NCI-H748 treated with DMSO at 0.1 percent for 48 hours (cell line): Measurements from ENCODE around the gene SRGAP2C.
"Not testable (repeated sequence)": the region's sequence is repeated elsewhere in the genome, so short reads cannot be mapped to it uniquely, and the experiment has no call there.

ENCODE experiments used
- DNase-seq: peaks from one replicate; lab custom pipeline; 2025; lab: John Stamatoyannopoulos, UW

Gene SRGAP2C

GRCh38 chr1:121227544-121228330, 43.0 kb downstream of the SRGAP2C start:
- not testable (repeated sequence) for DNase-seq

DNA sequence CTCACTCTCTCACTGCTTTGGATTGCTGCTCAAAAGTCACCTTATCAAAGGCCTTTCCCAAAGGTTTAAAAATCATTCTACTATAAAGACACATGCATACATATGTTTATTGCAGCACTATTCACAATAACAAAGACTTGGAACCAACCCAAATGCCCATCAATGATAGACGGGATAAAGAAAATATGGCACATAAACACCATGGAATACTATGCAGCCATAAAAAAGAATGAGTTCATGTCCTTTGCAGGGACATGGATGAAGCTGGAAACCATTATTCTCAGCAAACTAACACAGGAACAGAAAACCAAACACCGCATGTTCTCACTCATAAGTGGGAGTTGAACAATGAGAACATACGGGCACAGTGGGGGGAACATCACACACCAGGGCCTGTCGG, 45.9 kb downstream of the SRGAP2C start:
- DNase-seq, result not testable (repeated sequence)

DNA sequence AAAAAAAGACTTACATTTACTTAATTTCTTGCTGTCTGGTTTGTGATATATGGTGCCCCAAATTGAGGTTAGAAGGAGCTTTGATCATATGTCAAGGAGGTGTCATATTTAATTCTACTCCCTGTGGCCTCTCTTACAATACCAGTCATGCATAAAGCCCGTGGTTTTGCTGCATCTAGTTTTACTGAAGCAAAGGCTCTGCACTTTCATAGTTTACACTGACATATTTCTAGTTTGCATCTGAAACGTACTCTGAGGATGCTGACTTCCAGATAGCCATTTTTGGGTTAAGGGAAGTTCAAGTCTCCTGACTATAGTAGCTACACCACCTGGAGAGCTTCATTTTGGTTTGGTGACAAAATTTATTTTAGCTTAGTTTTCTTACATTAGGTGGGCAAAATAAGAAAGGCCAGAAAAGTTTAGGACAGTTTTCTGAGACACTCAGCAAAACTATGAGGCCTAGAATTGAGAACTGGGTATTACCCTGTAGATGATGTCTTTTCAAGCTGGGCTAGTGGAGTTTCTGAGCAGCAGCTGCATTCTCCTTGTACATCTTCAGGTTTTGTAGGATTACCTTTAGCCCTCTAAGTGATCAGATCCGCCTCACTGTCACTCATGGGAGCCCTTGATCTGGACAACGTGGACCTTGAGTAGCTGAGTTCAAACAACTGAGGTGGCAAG, 47.8 kb downstream of the SRGAP2C start:
- DNase-seq, result not testable (repeated sequence)

DNA sequence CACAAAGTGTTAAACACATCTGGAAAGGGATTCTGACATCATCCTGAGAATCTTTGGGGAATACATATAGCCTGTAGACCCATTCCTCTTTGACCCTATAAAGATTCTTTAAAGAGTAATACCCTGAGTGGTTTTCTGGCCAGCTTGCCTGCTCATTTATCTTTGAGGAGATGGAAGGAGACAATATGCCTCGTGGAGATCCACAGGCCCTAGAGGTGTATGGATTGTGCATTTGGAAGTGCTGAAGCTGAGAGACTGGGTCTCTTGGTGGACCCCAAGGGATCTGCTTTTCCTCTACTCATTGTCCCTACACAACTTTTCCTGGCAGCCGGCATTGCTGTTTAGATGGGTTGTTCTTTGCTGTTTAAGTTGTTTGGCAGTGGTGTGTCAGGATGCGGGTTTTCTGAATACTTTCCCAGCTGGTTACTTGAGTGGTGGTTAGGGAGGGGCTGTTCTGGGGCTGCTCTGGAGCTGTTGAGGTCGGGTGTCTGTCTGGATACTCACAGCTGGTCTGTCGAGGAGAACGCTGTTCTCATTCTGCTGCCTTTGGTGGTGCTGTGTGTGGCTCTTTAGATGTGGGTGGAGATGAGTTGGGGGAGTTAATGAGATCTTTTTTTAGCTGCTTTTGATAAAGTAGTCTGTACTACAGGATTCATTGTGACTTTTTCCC, 49.5 kb downstream of the SRGAP2C start:
- not testable (repeated sequence) for DNase-seq

DNA sequence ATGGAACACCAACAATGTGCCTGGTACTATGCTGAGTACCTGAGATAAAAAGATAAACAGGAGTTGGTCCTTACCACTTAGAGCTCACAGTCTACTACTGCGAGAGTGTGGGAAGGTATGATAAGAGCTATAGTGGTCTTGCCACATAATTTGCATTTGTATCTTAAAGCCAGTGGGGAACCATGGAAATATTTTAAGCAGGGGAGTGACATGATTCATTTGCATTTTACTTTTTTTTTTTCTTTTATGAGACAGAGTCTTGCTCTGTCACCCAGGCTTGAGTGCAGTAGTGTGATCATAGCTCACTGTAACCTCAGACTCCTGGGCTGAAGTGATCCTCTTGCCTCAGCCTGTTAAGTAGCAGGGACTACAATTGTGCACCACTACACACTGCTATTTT, 53.6 kb downstream of the SRGAP2C start:
- not testable (repeated sequence) for DNase-seq

DNA sequence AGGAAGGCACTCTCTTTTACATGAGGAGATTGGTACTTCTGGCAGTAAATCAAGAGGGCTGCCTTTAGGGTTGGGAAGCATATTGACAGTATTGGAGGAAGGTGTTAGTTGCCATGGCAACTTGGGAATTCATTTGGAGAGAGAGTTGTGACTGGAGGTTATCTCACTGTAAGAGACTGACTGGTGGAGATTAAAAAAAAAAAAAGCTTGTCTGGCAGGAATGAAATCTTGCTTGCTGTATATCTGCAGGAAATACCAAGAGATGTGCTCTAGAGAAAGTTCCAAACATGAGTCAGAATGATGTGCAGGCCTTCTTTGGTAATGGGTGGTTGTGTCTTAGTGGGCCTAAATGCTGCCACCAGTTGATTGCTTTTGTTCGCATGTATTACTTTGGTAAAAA, 59.1 kb downstream of the SRGAP2C start:
- not testable (repeated sequence) for DNase-seq

DNA sequence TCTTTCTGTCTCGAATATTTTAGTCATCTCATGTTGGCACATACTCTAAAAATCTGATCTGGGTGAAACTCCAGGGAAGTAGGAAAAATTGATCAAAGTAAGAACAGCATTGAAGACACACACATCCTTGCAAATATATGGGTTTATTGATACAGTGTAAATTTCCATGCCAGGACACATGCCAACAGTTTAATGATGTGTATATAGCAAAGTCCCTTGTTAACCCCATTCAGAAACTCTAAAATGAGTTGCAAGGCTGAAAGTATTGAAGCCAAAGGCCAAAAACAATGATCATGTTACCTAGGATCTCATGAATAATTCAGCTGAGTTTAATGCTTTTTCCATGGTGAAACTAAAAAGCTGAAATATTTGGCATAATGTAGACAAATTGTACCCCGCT, 61.6 kb downstream of the SRGAP2C start:
- DNase-seq, result not testable (repeated sequence)

- not testable (repeated sequence) for DNase-seq
Observed at GRCh38 chr1:121252656-121253055, 67.9 kb downstream of the SRGAP2C start.

GRCh38 chr1:121254618-121255017, 69.8 kb downstream of the SRGAP2C start:
- not testable (repeated sequence) for DNase-seq

DNA sequence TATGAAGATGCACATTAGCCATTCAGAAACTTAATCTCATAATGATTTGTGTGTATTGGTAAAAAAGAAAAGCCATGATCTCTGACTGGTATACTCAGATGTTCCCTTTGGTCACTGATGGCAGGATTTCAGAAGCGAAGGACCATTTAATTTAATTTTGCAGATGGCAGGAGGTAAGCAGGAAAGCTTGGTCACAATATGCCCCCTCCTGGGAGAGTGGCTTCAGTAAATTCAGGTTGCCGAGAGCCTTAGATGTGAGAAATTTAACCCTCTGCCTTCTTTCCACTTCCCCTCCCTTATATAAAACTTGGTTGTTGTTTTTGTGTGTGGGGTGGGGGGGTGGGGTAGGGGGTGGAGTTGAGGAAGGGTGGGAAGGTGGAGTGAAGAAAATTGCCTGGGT, 72.9 kb downstream of the SRGAP2C start:
- not testable (repeated sequence) for DNase-seq

GRCh38 chr1:121258134-121258533, 73.4 kb downstream of the SRGAP2C start:
- DNase-seq, result not testable (repeated sequence)

- not testable (repeated sequence) for DNase-seq
Observed at GRCh38 chr1:121260205-121260604, 75.4 kb downstream of the SRGAP2C start.

DNA sequence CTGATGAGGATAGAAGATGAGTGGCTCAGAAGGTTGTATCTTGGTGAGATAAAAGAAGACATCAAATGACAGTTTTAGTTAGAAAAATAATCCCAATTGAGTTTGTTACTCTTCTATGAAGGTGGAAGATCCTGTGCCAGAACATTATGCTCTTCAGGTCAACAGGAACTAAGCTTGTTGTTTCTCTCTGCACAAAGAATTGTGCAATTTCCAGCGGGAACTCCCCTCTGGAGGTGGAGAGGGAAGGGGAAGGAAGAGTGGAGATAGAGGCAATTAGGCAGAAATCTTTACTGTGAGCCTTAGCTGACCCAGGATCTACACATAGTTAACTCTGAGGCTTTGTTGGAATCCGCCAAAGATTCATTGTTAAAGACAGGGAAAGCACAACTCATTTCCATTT, 77.4 kb downstream of the SRGAP2C start:
- not testable (repeated sequence) for DNase-seq

DNA sequence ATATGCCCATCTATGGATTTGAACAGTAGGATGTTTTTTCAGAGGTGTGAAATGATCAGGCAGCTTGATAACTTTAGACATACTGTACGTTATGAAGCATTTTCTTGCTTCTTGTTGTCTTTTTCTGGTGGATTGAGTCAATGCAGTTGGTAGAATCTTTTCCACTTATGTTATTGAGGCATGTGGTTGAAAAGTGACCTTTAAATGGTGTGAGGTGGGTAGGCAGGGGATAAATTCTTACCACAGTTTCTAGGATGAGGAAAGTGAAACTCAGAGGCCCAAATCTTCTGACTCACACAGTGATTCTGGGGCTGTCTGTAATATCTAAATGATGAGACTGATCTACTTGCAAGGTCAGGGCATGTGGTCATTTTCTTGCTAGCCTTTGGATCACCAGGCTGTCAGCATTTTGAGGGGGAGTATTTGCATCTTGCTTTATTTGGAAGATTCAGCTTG, 79.0 kb downstream of the SRGAP2C start:
- not testable (repeated sequence) for DNase-seq

- DNase-seq, result not testable (repeated sequence)
Observed at GRCh38 chr1:121267072-121267471, 82.3 kb downstream of the SRGAP2C start.

DNA sequence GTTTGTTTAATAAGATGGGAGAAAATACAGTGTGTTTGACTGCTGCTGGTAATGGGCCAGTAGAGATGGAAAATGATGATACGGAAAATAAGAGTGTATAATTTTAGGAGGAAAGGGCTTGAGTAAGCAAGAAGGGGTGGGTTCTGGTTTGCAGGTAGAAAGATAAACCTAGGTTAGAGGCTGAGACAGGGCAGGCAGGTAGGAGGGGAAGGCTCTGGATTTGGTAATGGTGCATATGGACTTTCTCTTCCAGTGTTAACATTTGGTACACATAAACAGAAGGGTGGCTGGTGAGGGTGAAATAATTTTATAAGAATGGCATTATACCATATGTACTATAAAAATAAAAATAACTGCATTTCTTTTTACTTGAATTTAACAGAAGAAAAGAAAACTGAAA, 84.5 kb downstream of the SRGAP2C start:
- not testable (repeated sequence) for DNase-seq

- not testable (repeated sequence) for DNase-seq
Observed at GRCh38 chr1:121269973-121270372, 85.2 kb downstream of the SRGAP2C start.

GRCh38 chr1:121271143-121271715, 86.5 kb downstream of the SRGAP2C start:
- not testable (repeated sequence) for DNase-seq

DNA sequence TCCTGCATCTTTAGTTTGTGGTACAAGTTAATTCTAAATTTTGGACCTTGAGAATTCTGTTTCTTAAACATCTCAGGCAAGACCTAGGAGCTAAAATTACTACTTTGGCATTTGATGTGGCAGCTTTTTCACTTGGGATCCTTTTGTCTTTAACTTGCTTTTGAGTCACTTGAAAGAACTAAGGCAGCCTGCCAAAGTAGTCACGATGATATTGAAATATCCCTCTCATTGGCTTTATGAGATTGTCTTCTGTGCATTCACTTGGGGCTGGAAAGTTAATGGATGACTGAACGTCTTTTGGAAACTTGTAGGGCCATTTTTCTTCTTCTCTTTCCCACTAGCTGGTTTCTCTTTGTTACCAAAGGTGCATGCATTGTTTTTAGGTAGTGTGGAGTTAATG, 90.7 kb downstream of the SRGAP2C start:
- DNase-seq, result not testable (repeated sequence)

DNA sequence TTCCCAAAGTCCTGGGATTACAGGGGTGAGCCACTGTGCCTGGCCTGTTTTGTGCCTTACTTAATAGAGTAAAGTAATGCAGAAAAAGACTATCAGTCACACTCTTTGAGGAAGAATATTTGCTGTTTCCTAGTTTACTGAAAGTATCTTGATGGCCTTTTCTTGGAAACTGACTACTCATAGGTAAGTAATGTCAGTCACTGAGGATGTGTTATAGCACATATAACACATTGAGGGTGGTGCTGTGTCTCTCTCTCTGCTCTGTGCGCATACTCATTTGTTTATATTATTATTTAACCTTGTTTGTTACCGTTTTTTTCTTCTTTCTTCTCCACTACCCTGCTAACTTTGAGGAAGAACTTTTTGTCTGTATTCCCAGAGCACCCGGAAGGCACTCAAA, 93.4 kb downstream of the SRGAP2C start:
- not testable (repeated sequence) for DNase-seq

DNA sequence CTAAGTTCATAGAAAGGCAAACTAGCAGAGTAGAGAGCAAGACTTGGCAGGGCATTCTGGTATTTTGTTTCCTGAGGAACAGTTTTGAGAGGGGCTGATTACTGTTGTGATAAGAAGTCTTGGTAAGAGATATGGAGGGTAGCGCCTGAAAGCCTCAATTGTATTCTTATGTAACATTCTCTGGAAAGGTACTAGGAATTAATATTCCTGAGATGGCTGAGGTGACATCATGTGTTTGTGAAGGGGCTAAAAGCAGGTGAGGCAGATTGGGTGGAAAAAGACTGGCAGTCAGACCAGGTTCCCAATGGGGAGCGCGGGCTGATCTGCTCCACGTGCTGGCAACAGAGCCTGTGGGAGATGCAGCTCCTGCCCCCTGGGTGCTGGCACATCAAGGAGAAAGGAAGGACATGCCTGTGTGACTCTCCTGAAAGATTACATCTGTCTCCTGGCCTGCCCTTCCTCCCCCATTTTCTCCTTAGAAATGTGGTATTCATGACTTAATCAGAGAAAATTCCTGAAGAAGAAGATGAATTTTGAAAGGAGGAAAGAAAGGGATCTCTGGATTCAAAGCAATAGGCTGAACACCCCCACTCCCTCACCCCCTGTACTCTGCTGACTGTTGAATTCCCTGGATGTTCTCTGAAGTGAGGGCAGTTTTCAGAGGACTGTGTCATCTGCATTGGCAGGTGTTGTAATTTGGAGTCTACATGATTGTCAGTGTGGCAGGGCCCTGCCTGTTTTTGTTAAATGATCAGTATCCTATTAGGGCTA, 94.2 kb downstream of the SRGAP2C start:
- not testable (repeated sequence) for DNase-seq
